Spleen (tissue), 11 donors: ENCODE measurements around the gene CCDC89. TPM values are rescaled to one million over a fixed set of nuclear protein-coding genes. Genes with fewer than 3 reads are reported as not detected.

ENCODE experiments used
- DNase-seq: peaks from one replicate; pipeline ENCODE4 v3.0.0-alpha.2; 2020
- H3K27ac ChIP-seq, 8 donors: fragments of 200-600 bp; sonication (generic) in 7 of 8; 1 replicate in 4 of 8; 2 replicates in 4 of 8; pipeline versions ENCODE4 v1.5.0 to v1.8.0; 2016 to 2021; ENCODE audit warnings: inconsistent platforms in 4 of 8, mild to moderate bottlenecking in 4 of 8, moderate library complexity in 1 of 8
- H3K27me3 ChIP-seq, 7 donors: fragments of 200-600 bp; sonication (generic) in 6 of 7; replicated peaks in 1 of 7; 1 replicate in 4 of 7; 2 replicates in 3 of 7; pipeline versions ENCODE4 v1.5.0 to v1.8.0; 2016 to 2021; ENCODE audit warnings: inconsistent platforms in 3 of 7, mild to moderate bottlenecking in 1 of 7
- H3K36me3 ChIP-seq, 6 donors: fragments of 200-600 bp; sonication (generic) in 5 of 6; 1 replicate in 4 of 6; 2 replicates in 2 of 6; pipeline versions ENCODE4 v1.5.0 to v1.8.0; 2016 to 2021; ENCODE audit warnings: inconsistent platforms in 2 of 6
- H3K4me1 ChIP-seq, 6 donors: fragments of 200-600 bp; sonication (generic) in 5 of 6; 1 replicate in 3 of 6; 2 replicates in 3 of 6; pipeline versions ENCODE4 v1.5.0 to v1.8.0; 2016 to 2021; ENCODE audit warnings: inconsistent platforms in 3 of 6
- H3K4me3 ChIP-seq, 8 donors: fragments of 200-600 bp; sonication (generic) in 7 of 8; 1 replicate in 4 of 8; 2 replicates in 4 of 8; pipeline versions ENCODE4 v1.5.0 to v1.8.0; 2016 to 2021; ENCODE audit warnings: inconsistent platforms in 4 of 8, mild to moderate bottlenecking in 4 of 8, moderate library complexity in 2 of 8
- H3K9me3 ChIP-seq, 8 donors: fragments of 200-600 bp; sonication (generic) in 7 of 8; 1 replicate in 4 of 8; 2 replicates in 4 of 8; pipeline versions ENCODE4 v1.5.0 to v1.8.0; 2016 to 2021; ENCODE audit warnings: inconsistent platforms in 4 of 8
- CTCF ChIP-seq, 11 experiments: fragments of 200-600 bp in 7 of 11; fragments of 450-650 bp in 4 of 11; sonication (generic) in 4 of 11; IDR thresholded peaks in 8 of 11; conservative IDR thresholded peaks in 3 of 11; 1 replicate in 7 of 11; 2 replicates in 4 of 11; pipeline versions ENCODE4 v1.4.0 to v1.8.0; 2016 to 2021; ENCODE audit warnings: antibody characterized with exemption in 11 of 11, inconsistent platforms in 4 of 11, mild to moderate bottlenecking in 1 of 11
- POLR2A ChIP-seq, 3 donors: fragments of 450-650 bp; IDR thresholded peaks; one replicate each; pipeline ENCODE4 v1.5.1; 2017; ENCODE audit warnings: antibody characterized with exemption in 3 of 3, mild to moderate bottlenecking in 1 of 3
- POLR2AphosphoS5 ChIP-seq, 3 donors: sonication (generic); formaldehyde crosslinking; IDR thresholded peaks; one replicate each; pipeline ENCODE4 v1.5.1; 2017; ENCODE audit warnings: antibody characterized with exemption in 3 of 3
- WGBS, 5 donors: extraction: QIAGEN DNeasy Blood & Tissue Kit in 3 of 5; methylation state at CpG; one replicate each; pipeline versions ENCODE4 v1.1.5 to v1.1.7; 2013 to 2018; 5-methylcytosine and 5-hydroxymethylcytosine counted together
- intact Hi-C: fragments of 100-400 bp; cut with DNase I; formaldehyde crosslinking; loops from one replicate; pipeline ENCODE4 v1.15.0; 2023; ENCODE audit warnings: low total_unique reads
- polyA plus RNA-seq, 3 donors: library from polyadenylated mRNA; stranded (reverse); fragments of 200-250 nt; gene quantifications; one replicate each; pipeline ENCODE4 v1.2.1, GENCODE V29; 2013
- total RNA-seq, 7 donors: library from RNA; depleted of rRNA in 3 of 7; stranded (reverse); fragments of >200 nt in 3 of 7; fragmentation: NEBNext Ultra II Directional in 4 of 7; extraction: Animal tissue kit (Norgen Biotek cat#: 25700) in 4 of 7; gene quantifications; one replicate each; pipeline versions ENCODE4 v1.1.0 to v1.2.1, GENCODE V29; 2016 to 2021
- donor health status: healthy with polysubstance abuse.
- donor health status: DM: no; HTN: no; CAD: no; lungs with moderate emphysema.
- donor health status: DM: no; HTN: no; CAD: no.
- donor health status: Bipolar disorder and iron deficiency.
- donor health status: healthy.
- donor health status: DM: no; HTN: no; CAD: no.
- donor health status: DM: yes; HTN: yes; CAD: no.

Gene CCDC89
- total and polyA plus RNA-seq, 10 donors: 0.11 to 4.3 (median 0.89) TPM

GRCh38 chr11:85685125-85685819 lies 723 bp downstream of the CCDC89 start:
- TF ChIP-seq POLR2A (IDR thresholded peaks at IDR 0.05): no peak
- peak; percentile 14 to 41 (median 29) for TF ChIP-seq POLR2AphosphoS5 (IDR thresholded peaks at IDR 0.05)
- no peak for TF ChIP-seq CTCF (IDR thresholded peaks at IDR 0.05 in 8 of 11, conservative IDR thresholded peaks at IDR 0.05 in 3 of 11)
- peak; percentile 54 for DNase-seq
- H3K36me3 ChIP-seq: no peaks in the 10 kb centered on the region
- peaks cover 0 to 25% (median 2%) of the 10 kb centered on the region in 6 donors for H3K4me1 ChIP-seq
- H3K27me3 ChIP-seq: no peaks in the 10 kb centered on the region
- intact Hi-C loops: no loop called here
- H3K9me3 ChIP-seq: no peaks in the 10 kb centered on the region
- peak overlapping the region in 5 of 8 donors; percentile 31 to 63 (median 55) for H3K27ac ChIP-seq
- peak overlapping the region in 4 of 8 donors; percentile 15 to 41 (median 21) for H3K4me3 ChIP-seq
- WGBS, 5 donors: 77 to 83% (median 79%) methylated on average over 15 of the region's 15 CpGs

- intact Hi-C loops: no loop called here
- Histone ChIP-seq H3K27ac (peak overlapping the region in 7 of 8 donors; percentile 5 to 74 (median 46)), H3K4me3 (peak overlapping the region; percentile 31 to 72 (median 50)), H3K9me3 (no peaks in the 10 kb centered on the region), H3K36me3 (no peaks in the 10 kb centered on the region), H3K27me3 (no peaks in the 10 kb centered on the region), H3K4me1 (peaks cover 0 to 30% (median 2%) of the 10 kb centered on the region in 6 donors)
- peak; percentile 49 to 69 (median 63) for TF ChIP-seq POLR2AphosphoS5 (IDR thresholded peaks at IDR 0.05)
- no peak for TF ChIP-seq CTCF (IDR thresholded peaks at IDR 0.05 in 8 of 11, conservative IDR thresholded peaks at IDR 0.05 in 3 of 11)
- 16 to 39% (median 28%) methylated on average over 38 to 43 of the region's 43 CpGs for WGBS, 5 donors
- peak; percentile 85 for DNase-seq
Measured at GRCh38 chr11:85682330-85683305, 3.4 kb downstream of the CCDC89 start.

- TF ChIP-seq CTCF (IDR thresholded peaks at IDR 0.05 in 8 of 11, conservative IDR thresholded peaks at IDR 0.05 in 3 of 11) (no peak), POLR2A (IDR thresholded peaks at IDR 0.05) (no peak), POLR2AphosphoS5 (IDR thresholded peaks at IDR 0.05) (no peak)
- H3K27me3 ChIP-seq: no peaks in the 10 kb centered on the region
- no peak overlapping the region for H3K4me3 ChIP-seq
- WGBS, 5 donors: 66 to 96% (median 85%) methylated on average over 1 of the region's 1 CpG
- intact Hi-C loops: no loop called here
- H3K27ac ChIP-seq: peak overlapping the region in 1 of 8 donors; percentile 74
- peaks cover 0 to 30% (median 2%) of the 10 kb centered on the region in 6 donors for H3K4me1 ChIP-seq
- H3K9me3 ChIP-seq: no peaks in the 10 kb centered on the region
- H3K36me3 ChIP-seq: no peaks in the 10 kb centered on the region
- no peak for DNase-seq
Measured at GRCh38 chr11:85680897-85681296, 5.1 kb downstream of the CCDC89 start.
